WTC11 (cell line): ENCODE results near the gene TSPAN32. TPM values are rescaled to one million over a fixed set of nuclear protein-coding genes. Genes with fewer than 3 reads are reported as not detected.

Experiments used
- ATAC-seq: fragments of 200-7000 bp; cut with Tn5 transposase; 2 replicates; pipeline ENCODE4 v1.10.0; 2021; ENCODE audit warnings: mild to moderate bottlenecking, moderate library complexity
- CTCF ChIA-PET: fragments of 300-600 bp; sonication (Branson Sonifier 250); formaldehyde crosslinking; loops from one replicate; lab custom pipeline; 2021; ENCODE audit warnings: antibody characterized with exemption; lab: Charles Lee
- POLR2A ChIA-PET: fragments of 350-600 bp; sonication (Branson Sonifier 250); formaldehyde crosslinking; loops from one replicate; lab custom pipeline; 2021; ENCODE audit warnings: antibody characterized with exemption; lab: Charles Lee
- DNase-seq: peaks from one replicate; pipeline ENCODE4 v3.0.0; 2021; ENCODE audit warnings: low spot score
- H3K27ac Mint-ChIP-seq: 2 replicates; pipeline ENCODE4 v1.8.0; 2021; ENCODE audit warnings: mixed read lengths
- H3K27me3 Mint-ChIP-seq: 2 replicates; pipeline ENCODE4 v1.8.0; 2021; ENCODE audit warnings: low read depth, mild to moderate bottlenecking, moderate library complexity, mixed read lengths
- H3K36me3 Mint-ChIP-seq: 2 replicates; pipeline ENCODE4 v1.8.0; 2021; ENCODE audit warnings: mixed read lengths
- H3K4me1 Mint-ChIP-seq: 2 replicates; pipeline ENCODE4 v1.8.0; 2022; ENCODE audit warnings: mixed read lengths
- H3K4me3 Mint-ChIP-seq: 2 replicates; pipeline ENCODE4 v1.8.0; 2021; ENCODE audit warnings: mild to moderate bottlenecking, moderate library complexity, mixed read lengths
- H3K9me3 Mint-ChIP-seq: 2 replicates; pipeline ENCODE4 v1.8.0; 2021; ENCODE audit warnings: mixed read lengths
- FOXP1 ChIP-seq: sonication (generic); formaldehyde crosslinking; IDR thresholded peaks from 2 replicates; pipeline ENCODE4 v1.8.0; 2022; ENCODE audit warnings: missing genetic modification reagents, mild to moderate bottlenecking, moderate library complexity, borderline replicate concordance
- GRHL2 ChIP-seq: fragments of 250-450 bp; sonication (Bioruptor Pico); IDR thresholded peaks from 2 replicates; pipeline ENCODE4 v1.8.0; 2022; ENCODE audit warnings: mild to moderate bottlenecking, moderate library complexity; ENCODE audit not compliant: insufficient replicate concordance, severe bottlenecking
- JUN ChIP-seq: sonication (generic); formaldehyde crosslinking; IDR thresholded peaks from 2 replicates; pipeline ENCODE4 v1.8.0; 2023; ENCODE audit warnings: mild to moderate bottlenecking, missing genetic modification reagents
- NFATC4 ChIP-seq: fragments of 250-450 bp; sonication (Bioruptor Pico); IDR thresholded peaks from 2 replicates; pipeline ENCODE4 v1.9.0; 2021; ENCODE audit warnings: mild to moderate bottlenecking
- NFE2L1 ChIP-seq: sonication (generic); formaldehyde crosslinking; IDR thresholded peaks from 2 replicates; pipeline ENCODE4 v1.8.1; 2023; ENCODE audit warnings: missing genetic modification reagents
- NR2C2 ChIP-seq: sonication (generic); formaldehyde crosslinking; IDR thresholded peaks from 2 replicates; pipeline ENCODE4 v1.8.0; 2022; ENCODE audit warnings: mild to moderate bottlenecking, missing genetic modification reagents
- RELA ChIP-seq: sonication (generic); formaldehyde crosslinking; IDR thresholded peaks from 2 replicates; pipeline ENCODE4 v1.8.1; 2022; ENCODE audit warnings: missing genetic modification reagents, mild to moderate bottlenecking, borderline replicate concordance
- RORB ChIP-seq: fragments of 250-450 bp; sonication (Bioruptor Pico); IDR thresholded peaks from 2 replicates; pipeline ENCODE4 v1.9.0; 2021; ENCODE audit warnings: mild to moderate bottlenecking
- SMAD4 ChIP-seq: sonication (generic); formaldehyde crosslinking; IDR thresholded peaks from 2 replicates; pipeline ENCODE4 v1.8.0; 2022; ENCODE audit warnings: mild to moderate bottlenecking, missing genetic modification reagents
- TCF7 ChIP-seq: sonication (generic); formaldehyde crosslinking; IDR thresholded peaks from 2 replicates; pipeline ENCODE4 v1.8.0; 2022; ENCODE audit warnings: mild to moderate bottlenecking, low read depth, missing genetic modification reagents, moderate library complexity
- ZBTB21 ChIP-seq: sonication (generic); formaldehyde crosslinking; IDR thresholded peaks from 2 replicates; pipeline ENCODE4 v1.8.1; 2023; ENCODE audit warnings: mild to moderate bottlenecking, missing genetic modification reagents, borderline replicate concordance
- ZNF121 ChIP-seq: sonication (generic); formaldehyde crosslinking; IDR thresholded peaks from 2 replicates; pipeline ENCODE4 v1.8.0; 2023; ENCODE audit warnings: missing genetic modification reagents
- ZNF219 ChIP-seq: sonication (generic); formaldehyde crosslinking; IDR thresholded peaks from 2 replicates; pipeline ENCODE4 v1.8.0; 2023; ENCODE audit warnings: missing genetic modification reagents, mild to moderate bottlenecking, borderline replicate concordance
- total RNA-seq: library from RNA; stranded (reverse); gene quantifications from 3 replicates; pipeline ENCODE4 v1.2.3, GENCODE V29; 2021
- TF ChIP-seq, protein P1 (sequence below): fragments of 250-450 bp; sonication (Bioruptor Pico); IDR thresholded peaks from 2 replicates; pipeline ENCODE4 v1.9.0; 2021; ENCODE audit warnings: mild to moderate bottlenecking
- TF ChIP-seq, protein P2 (sequence below): sonication (generic); formaldehyde crosslinking; conservative IDR thresholded peaks from 2 replicates; pipeline ENCODE4 v1.8.1; 2022; ENCODE audit warnings: mild to moderate bottlenecking, missing genetic modification reagents
- TF ChIP-seq, protein P3 (sequence below): fragments of 250-450 bp; sonication (Bioruptor Pico); IDR thresholded peaks from 2 replicates; pipeline ENCODE4 v1.9.0; 2021; ENCODE audit warnings: mild to moderate bottlenecking
- TF ChIP-seq, protein P4 (sequence below): sonication (generic); formaldehyde crosslinking; IDR thresholded peaks from 2 replicates; pipeline ENCODE4 v1.8.1; 2022; ENCODE audit warnings: low read depth, missing genetic modification reagents, borderline replicate concordance
- TF ChIP-seq, protein P5 (sequence below): fragments of 250-450 bp; sonication (Bioruptor Pico); conservative IDR thresholded peaks from 2 replicates; pipeline ENCODE4 v1.9.0; 2021; ENCODE audit warnings: mild to moderate bottlenecking
- TF ChIP-seq, protein P6 (sequence below): fragments of 250-450 bp; sonication (Bioruptor Pico); IDR thresholded peaks from 2 replicates; pipeline ENCODE4 v1.9.0; 2021; ENCODE audit warnings: mild to moderate bottlenecking, borderline replicate concordance

Gene TSPAN32
- total RNA-seq, 1 experiment from 2014 or later, result not detected

DNA sequence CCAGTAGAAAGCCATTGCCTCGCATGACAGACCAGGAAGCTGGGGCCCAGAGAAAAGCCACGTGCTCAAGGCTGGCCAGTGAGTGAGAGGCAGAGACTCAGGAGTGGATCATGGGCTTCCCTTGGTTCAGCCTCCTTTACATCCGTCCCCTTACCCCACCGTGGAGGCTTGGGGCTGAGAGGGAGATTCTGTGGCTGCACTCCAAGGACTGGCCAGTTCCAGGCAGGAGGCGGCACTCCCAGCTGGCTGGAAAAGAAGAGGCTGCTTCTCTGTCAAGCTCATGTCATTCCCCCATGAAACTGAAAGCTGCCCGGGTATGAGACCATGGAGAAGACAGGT lies 24.8 kb upstream of the TSPAN32 start:
- no peak for TF ChIP-seq RORB (CRISPR knock-in tag)
- TF ChIP-seq NFATC4 (CRISPR knock-in tag), result no peak
- TF ChIP-seq, protein P1, sequence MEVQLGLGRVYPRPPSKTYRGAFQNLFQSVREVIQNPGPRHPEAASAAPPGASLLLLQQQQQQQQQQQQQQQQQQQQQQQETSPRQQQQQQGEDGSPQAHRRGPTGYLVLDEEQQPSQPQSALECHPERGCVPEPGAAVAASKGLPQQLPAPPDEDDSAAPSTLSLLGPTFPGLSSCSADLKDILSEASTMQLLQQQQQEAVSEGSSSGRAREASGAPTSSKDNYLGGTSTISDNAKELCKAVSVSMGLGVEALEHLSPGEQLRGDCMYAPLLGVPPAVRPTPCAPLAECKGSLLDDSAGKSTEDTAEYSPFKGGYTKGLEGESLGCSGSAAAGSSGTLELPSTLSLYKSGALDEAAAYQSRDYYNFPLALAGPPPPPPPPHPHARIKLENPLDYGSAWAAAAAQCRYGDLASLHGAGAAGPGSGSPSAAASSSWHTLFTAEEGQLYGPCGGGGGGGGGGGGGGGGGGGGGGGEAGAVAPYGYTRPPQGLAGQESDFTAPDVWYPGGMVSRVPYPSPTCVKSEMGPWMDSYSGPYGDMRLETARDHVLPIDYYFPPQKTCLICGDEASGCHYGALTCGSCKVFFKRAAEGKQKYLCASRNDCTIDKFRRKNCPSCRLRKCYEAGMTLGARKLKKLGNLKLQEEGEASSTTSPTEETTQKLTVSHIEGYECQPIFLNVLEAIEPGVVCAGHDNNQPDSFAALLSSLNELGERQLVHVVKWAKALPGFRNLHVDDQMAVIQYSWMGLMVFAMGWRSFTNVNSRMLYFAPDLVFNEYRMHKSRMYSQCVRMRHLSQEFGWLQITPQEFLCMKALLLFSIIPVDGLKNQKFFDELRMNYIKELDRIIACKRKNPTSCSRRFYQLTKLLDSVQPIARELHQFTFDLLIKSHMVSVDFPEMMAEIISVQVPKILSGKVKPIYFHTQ, result no peak
- TF ChIP-seq, protein P2, sequence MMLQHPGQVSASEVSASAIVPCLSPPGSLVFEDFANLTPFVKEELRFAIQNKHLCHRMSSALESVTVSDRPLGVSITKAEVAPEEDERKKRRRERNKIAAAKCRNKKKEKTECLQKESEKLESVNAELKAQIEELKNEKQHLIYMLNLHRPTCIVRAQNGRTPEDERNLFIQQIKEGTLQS, result no peak
- no peak for TF ChIP-seq NR2C2 (CRISPR knock-in tag)
- TF ChIP-seq, protein P3, sequence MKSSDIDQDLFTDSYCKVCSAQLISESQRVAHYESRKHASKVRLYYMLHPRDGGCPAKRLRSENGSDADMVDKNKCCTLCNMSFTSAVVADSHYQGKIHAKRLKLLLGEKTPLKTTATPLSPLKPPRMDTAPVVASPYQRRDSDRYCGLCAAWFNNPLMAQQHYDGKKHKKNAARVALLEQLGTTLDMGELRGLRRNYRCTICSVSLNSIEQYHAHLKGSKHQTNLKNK (CRISPR knock-in tag), result no peak
- no peak for TF ChIP-seq ZBTB21 (CRISPR knock-in tag)
- TF ChIP-seq ZNF121 (CRISPR knock-in tag), result no peak
- TF ChIP-seq, protein P4, sequence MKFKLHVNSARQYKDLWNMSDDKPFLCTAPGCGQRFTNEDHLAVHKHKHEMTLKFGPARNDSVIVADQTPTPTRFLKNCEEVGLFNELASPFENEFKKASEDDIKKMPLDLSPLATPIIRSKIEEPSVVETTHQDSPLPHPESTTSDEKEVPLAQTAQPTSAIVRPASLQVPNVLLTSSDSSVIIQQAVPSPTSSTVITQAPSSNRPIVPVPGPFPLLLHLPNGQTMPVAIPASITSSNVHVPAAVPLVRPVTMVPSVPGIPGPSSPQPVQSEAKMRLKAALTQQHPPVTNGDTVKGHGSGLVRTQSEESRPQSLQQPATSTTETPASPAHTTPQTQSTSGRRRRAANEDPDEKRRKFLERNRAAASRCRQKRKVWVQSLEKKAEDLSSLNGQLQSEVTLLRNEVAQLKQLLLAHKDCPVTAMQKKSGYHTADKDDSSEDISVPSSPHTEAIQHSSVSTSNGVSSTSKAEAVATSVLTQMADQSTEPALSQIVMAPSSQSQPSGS (CRISPR knock-in tag), result no peak
- no peak for TF ChIP-seq RELA
- no peak for TF ChIP-seq JUN (CRISPR knock-in tag)
- no peak for TF ChIP-seq NFE2L1
- no peak for TF ChIP-seq FOXP1 (CRISPR knock-in tag)
- no peak overlapping the region for H3K27ac Mint-ChIP-seq
- peaks cover 12% of the 10 kb centered on the region for H3K9me3 Mint-ChIP-seq
- DNase-seq (no peak), ATAC-seq (no peak)
- H3K27me3 Mint-ChIP-seq, result peaks cover 62% of the 10 kb centered on the region
- H3K36me3 Mint-ChIP-seq, result peaks cover 3% of the 10 kb centered on the region; the same call in 1 of the 2 replicates
- no peak overlapping the region for H3K4me3 Mint-ChIP-seq
- ChIA-PET POLR2A (no interaction called here), CTCF (interaction anchor here (1.9 to 2.4 kb wide), 2 partner anchors 28 to 121 kb away, joined by 6 to 11 read pairs; no protein-coding TSS in a partner anchor)
- peaks cover 16% of the 10 kb centered on the region for H3K4me1 Mint-ChIP-seq

DNA sequence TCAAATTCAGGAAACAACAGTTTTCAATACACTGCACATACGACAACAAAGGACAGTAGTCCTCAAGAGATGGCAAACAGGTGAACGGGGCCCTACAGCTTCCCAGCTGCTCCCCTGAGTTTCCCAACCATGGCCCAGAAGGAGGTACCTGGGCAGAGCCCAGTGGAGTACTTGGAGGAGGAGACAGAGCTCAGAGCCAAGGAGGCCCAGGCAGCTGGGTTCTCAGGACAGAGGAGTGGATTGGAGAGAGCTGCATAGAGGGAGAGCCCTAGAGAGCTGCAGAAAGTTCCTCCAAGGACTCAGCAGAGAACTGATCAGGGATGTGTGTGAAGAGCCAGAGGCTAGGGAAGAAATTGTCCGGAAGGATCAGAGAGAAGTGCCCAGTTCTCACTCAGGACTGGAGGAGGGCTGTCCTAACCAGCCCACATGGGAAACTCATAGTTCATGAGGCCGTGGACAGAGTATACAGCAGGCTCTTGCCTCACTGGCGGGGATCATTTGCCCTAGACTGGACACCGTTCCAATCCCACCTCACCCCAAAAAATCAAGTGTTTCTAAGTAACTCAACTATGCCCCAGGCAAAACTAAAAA lies 23.8 kb upstream of the TSPAN32 start:
- peaks cover 16% of the 10 kb centered on the region for H3K4me1 Mint-ChIP-seq
- ATAC-seq (peak; percentile 83), DNase-seq (no peak)
- peaks cover 14% of the 10 kb centered on the region for H3K9me3 Mint-ChIP-seq
- no peak overlapping the region for H3K27ac Mint-ChIP-seq
- CTCF ChIA-PET, result interaction anchor here (0.8 to 2.4 kb wide), 2 partner anchors 27 to 81 kb away, joined by 3 to 11 read pairs; no protein-coding TSS in a partner anchor
- peaks cover 57% of the 10 kb centered on the region for H3K27me3 Mint-ChIP-seq
- H3K4me3 Mint-ChIP-seq, result no peak overlapping the region
- POLR2A ChIA-PET, result no interaction called here
- peaks cover 3% of the 10 kb centered on the region; the same call in 1 of the 2 replicates for H3K36me3 Mint-ChIP-seq
- TF ChIP-seq GRHL2 (CRISPR knock-in tag) (no peak), TCF7 (CRISPR knock-in tag) (no peak), ZNF121 (CRISPR knock-in tag) (no peak), SMAD4 (CRISPR knock-in tag) (no peak), ZNF219 (CRISPR knock-in tag) (no peak)
- TF ChIP-seq, protein P4 (CRISPR knock-in tag), result no peak
- TF ChIP-seq, protein P5, sequence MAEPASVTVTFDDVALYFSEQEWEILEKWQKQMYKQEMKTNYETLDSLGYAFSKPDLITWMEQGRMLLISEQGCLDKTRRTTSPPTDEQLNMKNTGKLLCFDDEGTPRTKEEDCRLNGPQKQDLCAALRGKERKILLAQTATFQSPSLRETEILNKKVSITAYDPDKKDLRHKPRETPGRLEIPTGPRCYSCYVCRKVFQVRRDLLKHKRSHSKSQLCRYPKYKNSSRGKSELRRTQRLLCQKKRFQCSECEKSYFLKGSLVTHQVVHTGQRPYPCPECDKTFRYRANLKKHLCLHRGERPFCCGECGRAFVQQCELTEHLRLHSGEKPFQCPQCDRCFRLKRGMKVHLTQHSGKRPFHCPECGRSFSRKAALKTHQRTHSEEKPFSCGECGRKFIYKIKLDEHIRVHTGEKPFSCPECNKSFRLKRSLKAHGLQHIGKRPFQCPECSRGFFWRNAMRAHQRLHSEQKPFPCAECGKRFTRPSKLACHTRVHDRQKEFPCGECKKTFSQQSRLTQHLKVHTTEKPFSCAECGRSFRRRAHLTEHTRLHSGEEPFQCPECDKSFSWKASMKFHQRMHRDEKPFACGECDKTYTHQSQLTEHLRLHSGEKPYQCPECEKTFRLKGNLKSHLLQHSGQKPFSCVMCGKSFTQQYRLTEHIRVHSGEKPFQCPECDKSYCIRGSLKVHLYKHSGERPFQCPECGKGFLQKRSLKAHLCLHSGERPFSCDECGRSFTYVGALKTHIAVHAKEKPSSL, result no peak
- TF ChIP-seq, protein P6, sequence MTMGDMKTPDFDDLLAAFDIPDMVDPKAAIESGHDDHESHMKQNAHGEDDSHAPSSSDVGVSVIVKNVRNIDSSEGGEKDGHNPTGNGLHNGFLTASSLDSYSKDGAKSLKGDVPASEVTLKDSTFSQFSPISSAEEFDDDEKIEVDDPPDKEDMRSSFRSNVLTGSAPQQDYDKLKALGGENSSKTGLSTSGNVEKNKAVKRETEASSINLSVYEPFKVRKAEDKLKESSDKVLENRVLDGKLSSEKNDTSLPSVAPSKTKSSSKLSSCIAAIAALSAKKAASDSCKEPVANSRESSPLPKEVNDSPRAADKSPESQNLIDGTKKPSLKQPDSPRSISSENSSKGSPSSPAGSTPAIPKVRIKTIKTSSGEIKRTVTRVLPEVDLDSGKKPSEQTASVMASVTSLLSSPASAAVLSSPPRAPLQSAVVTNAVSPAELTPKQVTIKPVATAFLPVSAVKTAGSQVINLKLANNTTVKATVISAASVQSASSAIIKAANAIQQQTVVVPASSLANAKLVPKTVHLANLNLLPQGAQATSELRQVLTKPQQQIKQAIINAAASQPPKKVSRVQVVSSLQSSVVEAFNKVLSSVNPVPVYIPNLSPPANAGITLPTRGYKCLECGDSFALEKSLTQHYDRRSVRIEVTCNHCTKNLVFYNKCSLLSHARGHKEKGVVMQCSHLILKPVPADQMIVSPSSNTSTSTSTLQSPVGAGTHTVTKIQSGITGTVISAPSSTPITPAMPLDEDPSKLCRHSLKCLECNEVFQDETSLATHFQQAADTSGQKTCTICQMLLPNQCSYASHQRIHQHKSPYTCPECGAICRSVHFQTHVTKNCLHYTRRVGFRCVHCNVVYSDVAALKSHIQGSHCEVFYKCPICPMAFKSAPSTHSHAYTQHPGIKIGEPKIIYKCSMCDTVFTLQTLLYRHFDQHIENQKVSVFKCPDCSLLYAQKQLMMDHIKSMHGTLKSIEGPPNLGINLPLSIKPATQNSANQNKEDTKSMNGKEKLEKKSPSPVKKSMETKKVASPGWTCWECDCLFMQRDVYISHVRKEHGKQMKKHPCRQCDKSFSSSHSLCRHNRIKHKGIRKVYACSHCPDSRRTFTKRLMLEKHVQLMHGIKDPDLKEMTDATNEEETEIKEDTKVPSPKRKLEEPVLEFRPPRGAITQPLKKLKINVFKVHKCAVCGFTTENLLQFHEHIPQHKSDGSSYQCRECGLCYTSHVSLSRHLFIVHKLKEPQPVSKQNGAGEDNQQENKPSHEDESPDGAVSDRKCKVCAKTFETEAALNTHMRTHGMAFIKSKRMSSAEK (CRISPR knock-in tag), result no peak
